GM13977 (cell line): Measurements from ENCODE around the gene SLC7A14.

Experiments
- DNase-seq: peaks from one replicate; pipeline ENCODE4 v3.0.0; 2012; ENCODE audit warnings: low spot score
- CTCF ChIP-seq: IDR thresholded peaks from 2 replicates; pipeline ENCODE4 v1.5.1; 2012; ENCODE audit warnings: mild to moderate bottlenecking, control low read depth; ENCODE audit not compliant: insufficient read depth; ENCODE audit errors: extremely low read depth, missing control alignments
- in situ Hi-C: fragments of 300-500 bp; cut with MboI; formaldehyde crosslinking; loops from one replicate; pipeline ENCODE4 v1.12.0; 2022; ENCODE audit warnings: low sequenced_read_pairs, low pct_unique_long_range_greater_than_20kb, mixed read lengths, inconsistent platforms; ENCODE audit not compliant: unreplicated experiment

SLC7A14 gene

GRCh38 chr3:170551252-170551651 lies 34.6 kb downstream of the SLC7A14 start:
- no peak for TF ChIP-seq CTCF
- DNase-seq, result no peak
- in situ Hi-C loops, result no loop called here

- TF ChIP-seq CTCF, result no peak
- DNase-seq, result no peak
- in situ Hi-C loops, result no loop called here
Measured at GRCh38 chr3:170542704-170543103, 43.2 kb downstream of the SLC7A14 start.

GRCh38 chr3:170539897-170540296 lies 46.0 kb downstream of the SLC7A14 start:
- no peak for DNase-seq
- in situ Hi-C loops, result no loop called here
- TF ChIP-seq CTCF, result no peak

- TF ChIP-seq CTCF, result no peak
- in situ Hi-C loops, result no loop called here
- no peak for DNase-seq
Measured at GRCh38 chr3:170536712-170537111, 49.2 kb downstream of the SLC7A14 start.

- in situ Hi-C loops, result no loop called here
- no peak for DNase-seq
- TF ChIP-seq CTCF, result no peak
Measured at GRCh38 chr3:170534227-170534626, 51.6 kb downstream of the SLC7A14 start.

GRCh38 chr3:170532573-170532972 lies 53.3 kb downstream of the SLC7A14 start:
- in situ Hi-C loops, result no loop called here
- DNase-seq, result no peak
- TF ChIP-seq CTCF, result no peak

GRCh38 chr3:170531657-170532335 lies 54.1 kb downstream of the SLC7A14 start:
- in situ Hi-C loops, result no loop called here
- no peak for DNase-seq
- no peak for TF ChIP-seq CTCF
